ENCODE measurements around the gene SEMA6D. TPM values are rescaled to one million over a fixed set of nuclear protein-coding genes. Genes with fewer than 3 reads are reported as not detected.

SEMA6D gene
- total RNA-seq, 1 donor, result 8.0 TPM

DNA sequence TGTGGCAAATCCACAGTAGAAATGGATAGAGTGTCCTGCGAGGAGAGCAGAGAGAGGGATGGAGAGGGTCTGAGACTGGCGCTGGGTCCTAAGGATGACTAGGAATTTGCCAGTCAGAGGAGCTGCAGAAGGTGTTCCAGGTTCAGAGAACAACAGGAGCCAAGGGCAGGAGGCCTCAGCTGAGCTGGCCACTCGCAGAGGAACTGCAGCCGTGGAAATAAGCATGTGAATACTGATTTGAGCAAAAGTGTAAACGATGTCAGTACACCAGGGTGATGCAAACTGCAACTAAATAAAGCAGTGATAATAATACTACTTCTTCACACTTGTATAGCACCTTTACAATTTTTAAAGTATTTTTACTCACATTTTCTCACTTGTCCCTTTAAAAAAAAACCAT lies 24.6 kb downstream of the SEMA6D start:
- TF ChIP-seq, protein P1, sequence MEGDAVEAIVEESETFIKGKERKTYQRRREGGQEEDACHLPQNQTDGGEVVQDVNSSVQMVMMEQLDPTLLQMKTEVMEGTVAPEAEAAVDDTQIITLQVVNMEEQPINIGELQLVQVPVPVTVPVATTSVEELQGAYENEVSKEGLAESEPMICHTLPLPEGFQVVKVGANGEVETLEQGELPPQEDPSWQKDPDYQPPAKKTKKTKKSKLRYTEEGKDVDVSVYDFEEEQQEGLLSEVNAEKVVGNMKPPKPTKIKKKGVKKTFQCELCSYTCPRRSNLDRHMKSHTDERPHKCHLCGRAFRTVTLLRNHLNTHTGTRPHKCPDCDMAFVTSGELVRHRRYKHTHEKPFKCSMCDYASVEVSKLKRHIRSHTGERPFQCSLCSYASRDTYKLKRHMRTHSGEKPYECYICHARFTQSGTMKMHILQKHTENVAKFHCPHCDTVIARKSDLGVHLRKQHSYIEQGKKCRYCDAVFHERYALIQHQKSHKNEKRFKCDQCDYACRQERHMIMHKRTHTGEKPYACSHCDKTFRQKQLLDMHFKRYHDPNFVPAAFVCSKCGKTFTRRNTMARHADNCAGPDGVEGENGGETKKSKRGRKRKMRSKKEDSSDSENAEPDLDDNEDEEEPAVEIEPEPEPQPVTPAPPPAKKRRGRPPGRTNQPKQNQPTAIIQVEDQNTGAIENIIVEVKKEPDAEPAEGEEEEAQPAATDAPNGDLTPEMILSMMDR (IDR thresholded peaks at IDR 0.05; ENCODE audit: extremely low read depth, low read depth, low read length), result no peak
- no peaks in the 10 kb centered on the region for H3K4me1 ChIP-seq (ENCODE audit: insufficient read depth, low read length)
- no peaks in the 10 kb centered on the region for H4K20me1 ChIP-seq (ENCODE audit: insufficient read depth, low read length)
- H3K4me3 ChIP-seq (ENCODE audit: insufficient read depth, low read length), result no peak overlapping the region
- no peak overlapping the region for H3K27ac ChIP-seq (ENCODE audit: low read depth, low read length)
- H3K36me3 ChIP-seq (ENCODE audit: insufficient read depth, low read length), result no peaks in the 10 kb centered on the region
- no peak overlapping the region for H2AFZ ChIP-seq (ENCODE audit: low read length)
- H3K9me3 ChIP-seq (ENCODE audit: low read depth, low read length), result no peaks in the 10 kb centered on the region
- DNase-seq (ENCODE audit: insufficient read length, low spot score, missing footprints), result no peak
- H3K79me2 ChIP-seq (ENCODE audit: insufficient read depth, low read length), result no peaks in the 10 kb centered on the region
- H3K4me2 ChIP-seq (ENCODE audit: insufficient read depth, low read length), result no peak overlapping the region
- H3K27me3 ChIP-seq (ENCODE audit: insufficient read depth, low read length), result no peaks in the 10 kb centered on the region

DNA sequence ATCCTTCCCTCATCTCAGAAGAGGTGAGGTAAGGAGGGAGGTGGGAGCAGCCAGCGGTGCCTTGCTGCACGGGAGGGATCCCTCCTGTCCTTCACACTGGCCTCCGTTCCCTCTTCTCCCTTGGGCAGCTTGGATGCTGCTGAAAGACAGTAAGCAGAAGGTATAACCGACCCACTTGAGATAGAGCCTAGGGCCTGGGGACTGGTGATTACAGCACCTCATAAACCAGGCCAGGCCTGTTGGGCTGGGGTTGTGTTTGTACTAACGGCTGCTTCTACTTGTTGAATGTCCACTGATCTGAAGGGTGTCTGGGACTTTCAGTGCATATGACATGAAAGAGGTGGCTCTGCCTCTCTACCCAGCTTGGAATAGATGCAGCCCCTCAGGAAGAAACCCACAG lies 25.0 kb downstream of the SEMA6D start:
- TF ChIP-seq, protein P1 (IDR thresholded peaks at IDR 0.05; ENCODE audit: extremely low read depth, low read depth, low read length), result no peak
- Histone ChIP-seq H3K9me3 (ENCODE audit: low read depth, low read length) (no peaks in the 10 kb centered on the region), H3K36me3 (ENCODE audit: insufficient read depth, low read length) (no peaks in the 10 kb centered on the region), H3K4me2 (ENCODE audit: insufficient read depth, low read length) (no peak overlapping the region), H3K4me1 (ENCODE audit: insufficient read depth, low read length) (no peaks in the 10 kb centered on the region), H3K79me2 (ENCODE audit: insufficient read depth, low read length) (no peaks in the 10 kb centered on the region), H2AFZ (ENCODE audit: low read length) (no peak overlapping the region), H3K4me3 (ENCODE audit: insufficient read depth, low read length) (no peak overlapping the region), H3K27me3 (ENCODE audit: insufficient read depth, low read length) (no peaks in the 10 kb centered on the region), H3K27ac (ENCODE audit: low read depth, low read length) (no peak overlapping the region), H4K20me1 (ENCODE audit: insufficient read depth, low read length) (no peaks in the 10 kb centered on the region)
- DNase-seq (ENCODE audit: insufficient read length, low spot score, missing footprints), result no peak

DNA sequence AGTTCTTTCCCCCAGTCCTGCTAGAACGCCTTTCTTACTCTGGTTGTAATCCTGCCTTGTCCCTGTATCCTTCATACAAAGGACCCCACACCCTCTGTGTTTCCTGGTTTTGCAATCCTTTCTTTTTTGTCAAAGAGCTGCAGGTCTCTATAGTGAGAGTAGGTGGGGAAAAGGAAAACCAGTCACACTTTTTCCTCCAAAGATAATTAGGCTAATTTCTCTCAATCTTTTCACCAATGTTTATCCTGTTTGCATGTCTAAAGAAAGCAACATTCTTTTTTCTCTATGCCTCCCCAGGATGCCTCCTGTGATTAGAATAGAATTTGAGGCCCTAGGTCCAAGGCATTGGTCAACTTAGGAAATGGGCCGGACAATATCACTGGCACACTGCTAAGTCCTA lies 25.4 kb downstream of the SEMA6D start:
- Histone ChIP-seq H3K79me2 (ENCODE audit: insufficient read depth, low read length) (no peaks in the 10 kb centered on the region), H3K4me3 (ENCODE audit: insufficient read depth, low read length) (no peak overlapping the region), H3K27ac (ENCODE audit: low read depth, low read length) (no peak overlapping the region), H3K4me2 (ENCODE audit: insufficient read depth, low read length) (no peak overlapping the region), H3K36me3 (ENCODE audit: insufficient read depth, low read length) (no peaks in the 10 kb centered on the region), H3K4me1 (ENCODE audit: insufficient read depth, low read length) (no peaks in the 10 kb centered on the region), H3K27me3 (ENCODE audit: insufficient read depth, low read length) (no peaks in the 10 kb centered on the region), H3K9me3 (ENCODE audit: low read depth, low read length) (no peaks in the 10 kb centered on the region), H2AFZ (ENCODE audit: low read length) (no peak overlapping the region), H4K20me1 (ENCODE audit: insufficient read depth, low read length) (no peaks in the 10 kb centered on the region)
- no peak for DNase-seq (ENCODE audit: insufficient read length, low spot score, missing footprints)
- TF ChIP-seq, protein P1 (IDR thresholded peaks at IDR 0.05; ENCODE audit: extremely low read depth, low read depth, low read length), result no peak

DNA sequence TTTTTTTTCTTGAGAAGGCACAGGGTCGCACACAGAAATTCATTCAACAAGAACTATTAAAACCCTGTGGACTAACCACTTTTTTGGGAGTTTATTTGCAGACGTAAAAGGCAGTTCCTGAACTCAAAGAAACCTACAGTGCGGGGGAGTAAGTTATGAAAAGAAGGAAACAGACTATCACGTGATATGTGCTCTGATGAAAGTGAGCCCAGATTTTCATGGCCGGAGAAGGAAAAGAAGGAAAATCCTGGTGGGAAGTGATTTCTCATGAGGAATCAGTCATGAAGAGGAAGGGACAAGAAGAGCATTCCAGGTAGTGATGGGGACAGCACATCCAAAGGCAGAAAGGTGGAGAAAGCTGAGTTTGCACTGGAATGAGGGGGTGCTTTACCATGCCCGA lies 26.1 kb downstream of the SEMA6D start:
- Histone ChIP-seq H3K36me3 (ENCODE audit: insufficient read depth, low read length) (no peaks in the 10 kb centered on the region), H3K9me3 (ENCODE audit: low read depth, low read length) (no peaks in the 10 kb centered on the region)

More for the DNA sequence above, 26.1 kb downstream of the SEMA6D start:
- Histone ChIP-seq H3K4me3 (ENCODE audit: insufficient read depth, low read length) (no peak overlapping the region), H3K27ac (ENCODE audit: low read depth, low read length) (no peak overlapping the region), H4K20me1 (ENCODE audit: insufficient read depth, low read length) (no peaks in the 10 kb centered on the region), H3K79me2 (ENCODE audit: insufficient read depth, low read length) (no peaks in the 10 kb centered on the region), H3K4me2 (ENCODE audit: insufficient read depth, low read length) (no peak overlapping the region), H2AFZ (ENCODE audit: low read length) (no peak overlapping the region), H3K27me3 (ENCODE audit: insufficient read depth, low read length) (no peaks in the 10 kb centered on the region), H3K4me1 (ENCODE audit: insufficient read depth, low read length) (no peaks in the 10 kb centered on the region)
- no peak for DNase-seq (ENCODE audit: insufficient read length, low spot score, missing footprints)
- TF ChIP-seq, protein P1 (IDR thresholded peaks at IDR 0.05; ENCODE audit: extremely low read depth, low read depth, low read length), result no peak

Measured in osteoblast (primary cell).